Fibroblast of skin of left biceps (primary cell): ENCODE data around the gene ALG6.
"Not testable (repeated sequence)": the region's sequence is repeated elsewhere in the genome, so short reads cannot be mapped to it uniquely, and the experiment has no call there.

Experiments
- DNase-seq, 2 experiments: peaks; one replicate each; pipeline ENCODE4 v3.0.0-alpha.2; 2013; ENCODE audit warnings: low read depth in 2 of 2

Gene ALG6

GRCh38 chr1:63413394-63413793, 46.0 kb downstream of the ALG6 start:
- DNase-seq, result no peak

DNA sequence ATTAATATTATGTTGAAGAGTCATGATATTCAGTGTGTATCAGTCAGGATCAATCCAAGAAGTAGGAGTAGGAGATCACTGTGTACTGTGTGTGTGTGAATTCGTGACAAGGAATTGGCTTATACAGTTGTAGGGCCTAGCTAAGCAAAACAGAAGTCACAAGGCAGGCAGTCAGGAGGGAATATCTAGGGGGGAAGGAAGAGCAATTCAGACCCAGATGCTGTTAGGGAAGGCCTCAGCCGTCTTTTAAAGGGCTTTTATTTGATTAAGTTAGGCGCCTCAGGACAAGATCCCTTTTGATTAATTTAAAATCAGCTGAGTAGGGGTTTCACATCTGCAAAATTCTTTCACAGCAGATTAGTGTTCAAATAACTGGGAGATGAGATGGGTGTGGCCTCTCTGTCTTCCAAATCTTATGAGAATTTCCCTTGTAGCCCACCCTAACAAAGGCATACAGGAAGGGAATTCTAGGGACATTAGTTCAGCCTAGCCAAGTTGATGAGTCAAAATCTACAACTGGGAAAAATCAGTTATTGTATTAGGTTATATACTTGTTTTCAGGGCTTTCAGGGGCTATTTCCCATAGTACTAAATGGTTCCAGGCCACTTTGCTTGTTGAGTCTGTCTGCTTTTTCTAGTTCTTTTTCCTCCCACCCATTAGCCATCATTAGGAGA, 47.4 kb downstream of the ALG6 start:
- no peak for DNase-seq

- DNase-seq, result no peak
Measured at GRCh38 chr1:63418101-63418500, 50.7 kb downstream of the ALG6 start.

GRCh38 chr1:63420746-63421145, 53.3 kb downstream of the ALG6 start:
- not testable (repeated sequence) for DNase-seq

DNA sequence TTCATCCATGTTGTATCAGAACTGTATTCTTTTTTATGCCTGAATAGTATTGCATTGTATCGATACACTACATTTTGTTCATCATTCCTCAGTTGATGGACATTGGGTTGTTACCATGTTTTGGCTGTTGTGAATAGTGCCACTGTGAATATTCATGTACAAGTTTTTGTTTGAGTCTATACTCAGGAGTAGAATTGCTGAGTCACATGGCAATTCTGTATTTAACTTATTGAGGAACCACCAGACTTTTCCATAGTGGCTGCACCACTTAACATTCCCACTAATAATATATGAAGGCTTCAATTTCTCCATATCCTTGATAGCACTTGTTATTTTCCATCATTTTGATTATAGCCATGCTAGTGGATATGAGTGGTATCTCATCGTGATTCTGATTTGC, 56.2 kb downstream of the ALG6 start:
- DNase-seq, result no peak

- DNase-seq, result no peak
Measured at GRCh38 chr1:63428815-63429214, 61.4 kb downstream of the ALG6 start.

DNA sequence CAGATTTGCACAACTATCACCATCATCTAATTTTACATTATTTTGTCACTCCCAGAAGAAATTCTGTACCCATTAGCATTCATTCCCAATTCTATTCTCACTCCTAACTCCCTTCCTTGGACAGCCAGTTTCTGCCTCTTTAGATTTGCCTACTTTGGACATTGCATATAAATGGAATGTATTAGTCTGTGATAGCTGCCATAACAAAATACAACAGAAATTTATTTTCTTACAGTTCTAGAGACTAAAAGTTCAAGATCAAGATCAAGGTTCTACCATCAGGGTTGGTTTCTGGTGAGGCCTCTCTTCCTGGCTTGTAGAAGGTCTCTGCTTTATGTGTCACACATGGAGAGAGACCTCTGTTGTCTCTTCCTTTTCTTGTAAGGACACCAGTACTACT, 61.9 kb downstream of the ALG6 start:
- DNase-seq, result no peak

DNA sequence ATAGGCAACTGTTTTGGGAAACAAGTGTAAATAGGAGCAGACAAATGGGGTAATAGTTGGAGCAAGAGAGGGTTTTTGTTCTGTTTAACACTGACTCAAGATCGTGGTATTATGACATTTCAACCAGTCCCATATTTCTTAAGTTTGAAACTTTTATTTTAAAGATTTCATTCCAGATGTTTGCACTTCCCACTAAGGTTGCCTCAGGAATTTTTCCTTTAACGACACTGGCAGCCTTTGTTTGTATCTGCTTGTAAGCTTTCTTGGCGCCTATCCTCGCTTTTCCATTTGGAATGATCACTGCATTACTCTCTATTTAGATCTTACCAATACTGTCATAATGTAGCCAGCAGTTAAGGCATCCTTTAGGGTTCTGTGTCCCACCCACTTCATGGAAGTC, 67.7 kb downstream of the ALG6 start:
- peak in 1 of 2 experiments; percentile 10 for DNase-seq

DNA sequence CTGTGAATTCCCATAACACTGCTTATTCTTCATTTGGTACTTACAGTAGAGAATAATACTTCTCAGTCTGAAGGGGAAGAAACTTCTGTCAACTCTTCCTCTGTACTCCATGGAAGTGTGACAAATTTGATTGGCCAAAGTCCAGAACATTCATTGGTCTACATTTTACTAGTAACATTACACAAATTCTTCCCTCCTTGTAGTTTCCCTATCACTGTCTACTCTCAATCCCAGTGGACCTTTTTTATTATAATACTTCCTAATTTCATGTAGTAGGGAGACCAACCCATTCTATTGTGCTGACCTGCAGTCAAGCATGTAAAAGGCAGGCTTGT, 74.7 kb downstream of the ALG6 start:
- DNase-seq, result no peak

DNA sequence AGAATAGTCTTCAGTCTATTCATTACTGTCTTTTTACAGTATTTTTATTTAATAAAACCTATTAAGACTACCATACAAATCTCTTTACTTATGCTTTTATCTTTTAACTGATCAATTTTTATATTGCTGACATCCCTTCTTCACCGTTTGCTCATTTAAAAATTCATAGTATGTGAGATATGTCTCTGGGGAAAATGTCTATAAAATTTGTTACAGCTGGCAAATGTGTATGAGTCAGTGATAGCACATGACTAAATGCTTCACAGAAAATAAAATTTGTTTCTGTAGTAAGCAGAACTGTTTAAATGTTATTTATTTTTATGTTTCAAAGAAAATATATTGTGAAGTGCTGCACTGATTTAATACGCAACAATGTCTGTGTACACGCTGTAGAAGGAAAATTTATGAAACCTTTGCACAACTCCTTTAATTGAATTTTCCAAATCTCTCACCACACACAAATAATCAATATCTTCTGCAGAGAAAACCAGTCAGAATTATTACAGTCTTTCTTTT, 81.4 kb downstream of the ALG6 start:
- DNase-seq, result peak in 1 of 2 experiments; percentile 29

DNA sequence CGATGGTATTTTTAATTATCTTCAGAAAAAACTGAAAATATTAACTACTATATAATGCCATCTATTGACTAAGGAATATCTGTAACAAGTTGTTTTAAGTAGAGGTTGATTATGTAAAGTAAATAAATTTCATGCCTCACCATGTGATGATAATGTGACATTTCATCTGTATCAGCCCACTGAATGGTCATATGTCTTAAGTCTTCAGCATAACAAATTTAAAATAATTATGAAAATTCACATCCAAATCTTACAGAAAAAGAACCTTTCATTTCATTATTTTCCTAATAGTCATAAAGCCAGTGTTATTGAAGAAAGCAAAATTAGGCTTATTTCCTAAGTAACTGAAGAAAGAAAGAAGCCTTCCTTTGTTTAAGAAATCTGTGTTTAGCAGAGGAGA, 83.0 kb downstream of the ALG6 start:
- no peak for DNase-seq

GRCh38 chr1:63453232-63453631, 85.8 kb downstream of the ALG6 start:
- no peak for DNase-seq

DNA sequence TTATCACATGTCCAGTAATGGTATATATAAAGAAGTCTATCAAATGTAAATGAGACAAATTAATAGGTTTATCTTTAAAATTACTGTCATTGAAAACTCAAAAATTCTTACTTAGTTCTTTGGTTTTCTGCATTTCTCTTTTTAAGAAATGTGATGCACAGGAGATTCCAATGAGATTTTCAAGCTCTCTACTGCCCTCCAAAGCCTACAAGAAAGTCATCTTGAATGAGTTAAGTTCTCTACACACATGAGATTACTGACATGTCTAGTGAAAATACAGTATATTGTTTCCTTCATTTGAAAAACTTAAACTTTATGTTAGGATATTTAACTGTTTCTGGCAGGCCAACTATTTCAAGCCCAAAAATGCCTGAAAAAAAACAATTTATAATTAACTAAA, 86.8 kb downstream of the ALG6 start:
- DNase-seq, result no peak

- no peak for DNase-seq
Measured at GRCh38 chr1:63458750-63459149, 91.3 kb downstream of the ALG6 start.

- DNase-seq, result no peak
Measured at GRCh38 chr1:63461661-63462230, 94.3 kb downstream of the ALG6 start.

DNA sequence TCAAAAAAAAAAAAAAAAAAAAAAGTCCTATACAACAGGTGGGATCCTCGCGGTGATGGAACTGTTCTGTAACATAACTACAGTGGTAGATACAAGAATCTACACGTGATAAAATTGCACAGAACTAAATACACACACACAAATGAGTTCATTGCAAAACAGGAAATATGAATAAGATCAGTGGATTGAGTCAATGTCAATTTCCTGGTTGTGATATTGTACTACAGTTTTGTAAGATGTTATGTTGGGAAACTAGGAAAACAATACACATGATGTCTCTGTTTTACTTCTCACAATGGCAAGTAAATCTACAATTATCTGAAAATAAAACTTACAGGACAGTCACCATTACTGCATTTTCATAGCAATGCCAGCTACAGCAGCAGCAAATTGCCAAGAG, 95.8 kb downstream of the ALG6 start:
- DNase-seq, result no peak

- no peak for DNase-seq
Measured at GRCh38 chr1:63466181-63466580, 98.8 kb downstream of the ALG6 start.

GRCh38 chr1:63466759-63467158, 99.3 kb downstream of the ALG6 start:
- no peak for DNase-seq

GRCh38 chr1:63468683-63469082, 101.3 kb downstream of the ALG6 start:
- not testable (repeated sequence) for DNase-seq

GRCh38 chr1:63475761-63476160, 108.3 kb downstream of the ALG6 start:
- DNase-seq, result no peak

DNA sequence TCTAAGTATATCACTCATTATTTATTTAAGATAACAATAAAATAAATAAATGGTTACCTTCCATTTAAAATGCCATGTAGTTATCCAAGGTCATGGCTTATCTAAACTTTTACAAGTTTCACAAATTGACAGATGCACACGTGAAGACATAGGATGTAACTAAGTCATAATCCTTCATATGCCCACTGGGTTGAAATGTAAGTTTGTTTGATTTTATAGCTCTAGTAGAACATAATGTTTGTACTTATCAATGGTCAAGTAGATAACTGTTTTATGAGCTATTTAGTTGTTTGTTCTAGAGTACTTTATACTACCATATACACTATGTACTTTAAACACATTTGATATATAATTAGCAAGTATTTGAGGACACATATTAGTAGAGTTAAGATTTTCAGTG, 112.6 kb downstream of the ALG6 start:
- no peak for DNase-seq

DNA sequence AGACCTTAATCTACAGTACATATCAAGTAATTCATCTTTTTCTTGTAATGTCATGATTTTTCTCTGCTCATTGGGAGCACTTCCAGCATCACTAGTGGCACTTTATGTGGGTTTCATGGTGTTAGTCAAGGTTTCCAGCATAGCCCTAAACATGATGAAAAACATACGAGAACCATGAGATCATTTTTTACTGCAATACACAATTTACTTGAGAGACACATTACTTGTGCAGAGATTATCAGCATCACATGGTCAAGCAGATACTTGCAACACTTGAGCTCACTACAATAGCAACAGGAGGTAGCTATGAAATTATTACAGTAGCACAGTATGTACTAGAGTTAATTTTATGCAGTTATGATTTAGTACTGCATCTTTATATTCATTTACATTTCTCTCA, 119.2 kb downstream of the ALG6 start:
- DNase-seq, result no peak

DNA sequence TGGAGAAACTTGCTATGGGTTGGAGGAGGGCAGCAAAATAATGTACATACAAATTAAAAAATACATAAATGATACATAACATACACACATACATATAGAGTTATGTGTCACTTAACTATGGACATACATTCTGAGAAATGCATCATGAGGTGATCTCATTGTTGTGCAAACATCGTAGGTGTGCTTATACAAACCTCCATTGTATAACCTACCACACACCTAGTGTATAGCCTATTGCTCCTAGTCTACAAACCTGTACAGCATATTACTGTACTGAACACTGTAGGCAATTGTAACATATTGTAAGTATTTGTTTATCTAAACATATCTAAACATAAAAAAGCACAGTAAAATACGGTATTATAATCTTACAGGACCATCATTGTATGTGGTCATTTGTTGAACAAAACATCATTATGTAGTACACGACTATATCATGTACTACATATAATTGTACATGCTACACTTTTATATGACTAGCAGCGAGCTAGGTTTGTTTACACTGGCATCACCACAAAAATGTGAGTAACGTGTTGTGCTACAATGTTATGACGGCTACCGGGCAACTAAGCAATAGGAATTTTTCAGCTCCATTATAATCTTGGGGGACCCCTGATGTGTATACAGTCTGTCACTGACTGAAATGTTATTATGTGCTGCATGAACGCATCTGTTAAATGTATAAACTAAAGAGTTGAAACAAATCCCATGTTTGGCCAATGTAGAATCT, 120.1 kb downstream of the ALG6 start:
- DNase-seq, result no peak
